Urinary bladder (tissue), 4 donors: Measurements from ENCODE around the gene PIK3CD. TPM values are rescaled to one million over a fixed set of nuclear protein-coding genes. Genes with fewer than 3 reads are reported as not detected.

Experiments
- DNase-seq: peaks from one replicate; pipeline ENCODE4 v3.0.0-alpha.2; 2015; ENCODE audit errors: extremely low spot score
- H3K27ac ChIP-seq: one replicate; pipeline ENCODE4 v1.5.1; 2013; ENCODE audit warnings: low read depth, mild to moderate bottlenecking, moderate library complexity
- H3K36me3 ChIP-seq: one replicate; pipeline ENCODE4 v1.6.1; 2013; ENCODE audit warnings: mild to moderate bottlenecking, moderate library complexity; ENCODE audit not compliant: insufficient read depth
- H3K4me1 ChIP-seq: one replicate; pipeline ENCODE4 v1.6.1; 2013; ENCODE audit warnings: mild to moderate bottlenecking, moderate library complexity; ENCODE audit not compliant: insufficient read depth
- H3K4me3 ChIP-seq: one replicate; pipeline ENCODE4 v1.5.1; 2013; ENCODE audit warnings: low read depth, low read length
- WGBS: extraction: QIAGEN DNeasy Blood & Tissue Kit; methylation state at CpG from one replicate; pipeline ENCODE4 v1.1.7; 2013; 5-methylcytosine and 5-hydroxymethylcytosine counted together
- polyA plus RNA-seq: library from polyadenylated mRNA; stranded (reverse); fragments of 200-250 nt; gene quantifications from one replicate; pipeline ENCODE4 v1.2.3, GENCODE V29; 2013
- total RNA-seq: library from RNA; depleted of rRNA; stranded (reverse); fragments of >200 nt; gene quantifications from one replicate; pipeline ENCODE4 v1.2.3, GENCODE V29; 2014
- donor health status: healthy with polysubstance abuse.
- donor health status: healthy.

PIK3CD gene
- total and polyA plus RNA-seq, 2 donors = 3.8 to 5.5 TPM

GRCh38 chr1:9716404-9717192 is 65.1 kb downstream of the PIK3CD start:
- H3K4me3 ChIP-seq = peak overlapping the region; percentile 29
- H3K27ac ChIP-seq = peak overlapping the region; percentile 34
- H3K36me3 ChIP-seq = no peaks in the 10 kb centered on the region
- WGBS = 95% methylated on average over 29 of the region's 29 CpGs
- no peak for DNase-seq
- H3K4me1 ChIP-seq = no peaks in the 10 kb centered on the region

- Histone ChIP-seq H3K27ac (peak overlapping the region; percentile 34), H3K4me1 (no peaks in the 10 kb centered on the region), H3K4me3 (peak overlapping the region; percentile 29), H3K36me3 (no peaks in the 10 kb centered on the region)
- 44% methylated on average over 25 of the region's 25 CpGs for WGBS
- peak; percentile 41 for DNase-seq
These were observed 65.9 kb downstream of the PIK3CD start for GRCh38 chr1:9717193-9718005.

DNA sequence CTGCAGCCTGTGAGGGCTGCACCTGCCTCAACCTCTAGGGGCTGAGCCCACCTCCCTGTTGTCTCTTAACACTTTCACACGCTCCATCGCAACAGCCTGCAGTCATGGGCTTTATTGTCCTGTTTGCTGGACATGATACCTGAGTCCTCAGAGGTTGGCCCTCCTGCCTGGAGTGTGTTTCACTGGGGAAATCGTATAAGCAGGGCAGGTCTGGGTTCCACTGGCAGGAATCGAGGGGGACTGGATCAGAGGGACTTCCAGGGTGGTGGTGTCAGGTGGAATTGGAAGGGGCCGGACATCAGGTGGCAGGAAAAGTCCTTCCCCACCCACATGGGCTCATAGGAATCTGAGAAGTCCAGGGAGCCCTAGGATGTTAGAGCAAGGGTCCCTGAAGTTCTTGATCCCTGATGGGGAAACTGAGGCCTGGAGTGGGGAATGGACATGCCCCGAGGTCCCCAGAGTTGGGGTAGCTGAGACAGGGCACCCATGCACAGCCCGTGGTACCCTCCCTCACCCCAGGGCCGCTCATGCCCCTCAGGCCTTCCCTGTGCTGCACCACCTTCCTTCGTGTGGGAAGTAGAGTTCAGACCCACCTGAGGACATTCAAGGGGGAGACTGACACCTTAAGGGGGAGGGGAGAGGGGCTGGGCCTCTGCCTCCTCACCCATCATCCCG is 66.6 kb downstream of the PIK3CD start:
- DNase-seq = no peak
- H3K4me3 ChIP-seq = no peak overlapping the region
- 87% methylated on average over 10 of the region's 10 CpGs for WGBS
- no peak overlapping the region for H3K27ac ChIP-seq
- H3K4me1 ChIP-seq = no peaks in the 10 kb centered on the region
- H3K36me3 ChIP-seq = no peaks in the 10 kb centered on the region

GRCh38 chr1:9719978-9720722 is 68.6 kb downstream of the PIK3CD start:
- WGBS = 90% methylated on average over 36 of the region's 36 CpGs
- no peak overlapping the region for H3K27ac ChIP-seq
- no peak for DNase-seq
- H3K4me1 ChIP-seq = no peaks in the 10 kb centered on the region
- H3K36me3 ChIP-seq = no peaks in the 10 kb centered on the region
- no peak overlapping the region for H3K4me3 ChIP-seq

DNA sequence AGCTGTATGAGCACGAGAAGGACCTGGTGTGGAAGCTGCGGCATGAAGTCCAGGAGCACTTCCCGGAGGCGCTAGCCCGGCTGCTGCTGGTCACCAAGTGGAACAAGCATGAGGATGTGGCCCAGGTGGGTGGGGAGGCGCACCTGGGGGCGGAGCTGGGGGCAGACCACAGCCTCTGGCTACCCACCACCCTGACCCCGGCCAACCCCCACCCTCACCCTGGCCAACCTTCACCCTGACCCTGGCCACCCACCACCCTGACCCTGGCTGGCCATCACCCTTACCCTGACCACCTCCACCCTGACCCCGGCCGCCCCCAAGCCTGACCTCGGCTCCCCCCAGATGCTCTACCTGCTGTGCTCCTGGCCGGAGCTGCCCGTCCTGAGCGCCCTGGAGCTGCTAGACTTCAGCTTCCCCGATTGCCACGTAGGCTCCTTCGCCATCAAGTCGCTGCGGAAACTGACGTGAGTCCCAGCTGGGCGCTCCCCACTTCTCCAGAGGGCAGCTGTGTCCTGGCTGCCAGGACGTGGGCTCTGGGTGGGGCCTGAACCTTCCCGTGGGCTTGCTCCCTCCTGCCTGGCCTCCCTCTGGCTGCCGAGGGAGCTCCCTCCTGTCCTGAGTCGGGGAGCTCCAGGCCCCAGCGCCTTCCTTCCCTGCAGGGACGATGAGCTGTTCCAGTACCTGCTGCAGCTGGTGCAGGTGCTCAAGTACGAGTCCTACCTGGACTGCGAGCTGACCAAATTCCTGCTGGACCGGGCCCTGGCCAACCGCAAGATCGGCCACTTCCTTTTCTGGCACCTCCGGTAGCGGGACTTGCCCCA is 69.5 kb downstream of the PIK3CD start:
- Histone ChIP-seq H3K4me1 (no peaks in the 10 kb centered on the region), H3K27ac (no peak overlapping the region), H3K36me3 (no peaks in the 10 kb centered on the region), H3K4me3 (no peak overlapping the region)
- 88% methylated on average over 34 of the region's 34 CpGs for WGBS
- DNase-seq = no peak

DNA sequence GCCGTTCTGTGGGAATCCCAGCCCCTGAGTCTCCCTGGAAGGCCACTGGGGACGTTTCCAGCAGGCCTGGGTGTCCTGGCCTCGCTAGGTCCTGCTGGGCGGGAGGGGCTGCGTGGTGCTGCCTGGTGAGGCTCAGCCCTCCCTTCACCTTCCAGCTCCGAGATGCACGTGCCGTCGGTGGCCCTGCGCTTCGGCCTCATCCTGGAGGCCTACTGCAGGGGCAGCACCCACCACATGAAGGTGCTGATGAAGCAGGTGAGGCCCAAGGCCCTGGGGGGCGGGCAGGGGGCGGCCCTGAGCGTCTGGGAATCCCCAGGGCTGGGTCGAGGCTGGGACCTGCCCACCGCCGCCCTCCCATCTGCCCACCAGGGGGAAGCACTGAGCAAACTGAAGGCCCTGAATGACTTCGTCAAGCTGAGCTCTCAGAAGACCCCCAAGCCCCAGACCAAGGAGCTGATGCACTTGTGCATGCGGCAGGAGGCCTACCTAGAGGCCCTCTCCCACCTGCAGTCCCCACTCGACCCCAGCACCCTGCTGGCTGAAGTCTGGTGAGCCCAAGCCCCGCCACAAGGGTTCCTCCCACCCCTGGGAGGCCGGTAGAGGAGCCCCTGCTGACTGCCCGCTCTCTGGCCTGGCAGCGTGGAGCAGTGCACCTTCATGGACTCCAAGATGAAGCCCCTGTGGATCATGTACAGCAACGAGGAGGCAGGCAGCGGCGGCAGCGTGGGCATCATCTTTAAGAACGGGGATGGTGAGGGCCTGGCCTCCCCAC is 70.3 kb downstream of the PIK3CD start:
- H3K4me1 ChIP-seq = no peaks in the 10 kb centered on the region
- DNase-seq = no peak
- 61% methylated on average over 29 of the region's 29 CpGs for WGBS

GRCh38 chr1:9722378-9722749 is 70.8 kb downstream of the PIK3CD start:
- no peaks in the 10 kb centered on the region for H3K36me3 ChIP-seq

More for the DNA sequence above, 70.3 kb downstream of the PIK3CD start:
- Histone ChIP-seq H3K4me3 (no peak overlapping the region), H3K36me3 (no peaks in the 10 kb centered on the region), H3K27ac (no peak overlapping the region)

GRCh38 chr1:9723068-9723805 is 71.7 kb downstream of the PIK3CD start:
- H3K4me3 ChIP-seq = no peak overlapping the region
- H3K27ac ChIP-seq = no peak overlapping the region
- H3K4me1 ChIP-seq = no peaks in the 10 kb centered on the region
- 97% methylated on average over 14 of the region's 14 CpGs for WGBS
- no peaks in the 10 kb centered on the region for H3K36me3 ChIP-seq
- DNase-seq = no peak

More at GRCh38 chr1:9722378-9722749, 70.8 kb downstream of the PIK3CD start:
- DNase-seq = no peak
- H3K27ac ChIP-seq = no peak overlapping the region
- no peaks in the 10 kb centered on the region for H3K4me1 ChIP-seq
- no peak overlapping the region for H3K4me3 ChIP-seq
- 92% methylated on average over 10 of the region's 10 CpGs for whole genome bisulfite sequencing

DNA sequence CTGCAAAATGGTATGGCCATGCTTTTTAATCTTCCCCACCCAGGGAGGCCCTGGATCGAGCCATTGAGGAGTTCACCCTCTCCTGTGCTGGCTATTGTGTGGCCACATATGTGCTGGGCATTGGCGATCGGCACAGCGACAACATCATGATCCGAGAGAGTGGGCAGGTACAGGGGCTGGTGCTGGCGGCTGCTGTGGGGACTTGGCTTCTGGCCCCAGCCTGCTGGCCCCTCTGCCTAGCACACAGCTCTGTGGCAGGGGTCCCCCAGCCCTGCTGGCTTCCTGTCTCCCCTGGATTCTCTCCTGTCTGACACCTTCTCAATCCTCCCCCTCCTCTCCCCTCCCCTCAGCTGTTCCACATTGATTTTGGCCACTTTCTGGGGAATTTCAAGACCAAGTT is 72.4 kb downstream of the PIK3CD start:
- Histone ChIP-seq H3K27ac (no peak overlapping the region), H3K36me3 (no peaks in the 10 kb centered on the region)
- WGBS = 97% methylated on average over 6 of the region's 6 CpGs

GRCh38 chr1:9724706-9725476 is 73.4 kb downstream of the PIK3CD start:
- no peak for DNase-seq
- WGBS = 75% methylated on average over 24 of the region's 24 CpGs
- H3K36me3 ChIP-seq = no peaks in the 10 kb centered on the region

More for the DNA sequence above, 72.4 kb downstream of the PIK3CD start:
- H3K4me1 ChIP-seq = no peaks in the 10 kb centered on the region
- no peak for DNase-seq
- H3K4me3 ChIP-seq = no peak overlapping the region

GRCh38 chr1:9726406-9726805 is 74.9 kb downstream of the PIK3CD start:
- Histone ChIP-seq H3K27ac (no peak overlapping the region), H3K4me3 (no peak overlapping the region), H3K4me1 (no peaks in the 10 kb centered on the region), H3K36me3 (peaks cover 3% of the 10 kb centered on the region)
- no peak for DNase-seq
- 96% methylated on average over 6 of the region's 6 CpGs for WGBS

More at GRCh38 chr1:9724706-9725476, 73.4 kb downstream of the PIK3CD start:
- Histone ChIP-seq H3K27ac (no peak overlapping the region), H3K4me1 (no peaks in the 10 kb centered on the region), H3K4me3 (no peak overlapping the region)
